ENCODE data around the gene TOMM40.

GRCh38 chr19:44908074-44908835 is 17.2 kb downstream of the TOMM40 start:
- TF ChIP-seq POLR2A (IDR thresholded peaks at IDR 0.05; ENCODE audit: low read depth, low read length) (no peak), POLR2AphosphoS5 (IDR thresholded peaks at IDR 0.05; ENCODE audit: low read depth, low read length) (no peak), TAF1 (IDR thresholded peaks at IDR 0.05; ENCODE audit: low read depth, low read length) (no peak), POU2F2 (IDR thresholded peaks at IDR 0.05; ENCODE audit: low read depth, low read length) (no peak), SPI1 (IDR thresholded peaks at IDR 0.05; ENCODE audit: low read depth, low read length) (no peak), PAX5 (IDR thresholded peaks at IDR 0.05; ENCODE audit: insufficient read depth, low read length, severe bottlenecking) (no peak)

All from GM12891 (cell line).